Suppressor macrophage treated with lipopolysaccharide for 1 hour (primary cell): ENCODE measurements around the gene POU3F1.

ENCODE experiments used
- DNase-seq, 3 donors: peaks; one replicate each; pipeline ENCODE4 v3.0.0-alpha.2; 2020 to 2022

POU3F1 gene

GRCh38 chr1:38046333-38046883 lies at the start of gene POU3F1:
Gene POU3F1, minus strand, starts transcription at chr1:38046793. Its CDS starts 50 bp downstream, at chr1:38046743.
- DNase-seq = peak in 1 of 3 donors; percentile 23

DNA sequence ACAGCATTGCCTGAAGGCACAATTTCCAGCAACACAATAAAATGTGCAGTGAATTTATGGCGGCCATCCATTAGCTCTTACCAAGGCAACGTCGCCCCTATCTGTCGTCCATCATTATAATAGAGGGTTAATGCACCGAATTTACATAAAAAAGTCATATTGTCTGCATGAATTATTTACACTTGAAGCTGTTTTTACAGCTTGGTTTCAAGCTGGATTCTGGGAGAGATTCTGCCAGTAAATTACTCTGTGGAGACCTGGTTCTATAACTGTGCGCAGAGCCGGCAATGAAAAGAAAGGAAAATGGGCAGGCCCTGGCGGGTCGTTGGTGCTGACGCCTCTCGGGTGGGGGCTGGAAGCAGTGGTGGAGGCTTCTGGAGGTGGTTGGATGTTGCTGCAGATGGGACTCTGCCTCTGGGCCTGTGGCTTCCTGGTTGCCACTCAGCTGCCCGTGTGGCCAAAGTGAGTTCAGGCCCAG lies 48.9 kb upstream of the POU3F1 start:
- DNase-seq = no peak

GRCh38 chr1:38094711-38095290 lies 48.2 kb upstream of the POU3F1 start:
- no peak for DNase-seq

DNA sequence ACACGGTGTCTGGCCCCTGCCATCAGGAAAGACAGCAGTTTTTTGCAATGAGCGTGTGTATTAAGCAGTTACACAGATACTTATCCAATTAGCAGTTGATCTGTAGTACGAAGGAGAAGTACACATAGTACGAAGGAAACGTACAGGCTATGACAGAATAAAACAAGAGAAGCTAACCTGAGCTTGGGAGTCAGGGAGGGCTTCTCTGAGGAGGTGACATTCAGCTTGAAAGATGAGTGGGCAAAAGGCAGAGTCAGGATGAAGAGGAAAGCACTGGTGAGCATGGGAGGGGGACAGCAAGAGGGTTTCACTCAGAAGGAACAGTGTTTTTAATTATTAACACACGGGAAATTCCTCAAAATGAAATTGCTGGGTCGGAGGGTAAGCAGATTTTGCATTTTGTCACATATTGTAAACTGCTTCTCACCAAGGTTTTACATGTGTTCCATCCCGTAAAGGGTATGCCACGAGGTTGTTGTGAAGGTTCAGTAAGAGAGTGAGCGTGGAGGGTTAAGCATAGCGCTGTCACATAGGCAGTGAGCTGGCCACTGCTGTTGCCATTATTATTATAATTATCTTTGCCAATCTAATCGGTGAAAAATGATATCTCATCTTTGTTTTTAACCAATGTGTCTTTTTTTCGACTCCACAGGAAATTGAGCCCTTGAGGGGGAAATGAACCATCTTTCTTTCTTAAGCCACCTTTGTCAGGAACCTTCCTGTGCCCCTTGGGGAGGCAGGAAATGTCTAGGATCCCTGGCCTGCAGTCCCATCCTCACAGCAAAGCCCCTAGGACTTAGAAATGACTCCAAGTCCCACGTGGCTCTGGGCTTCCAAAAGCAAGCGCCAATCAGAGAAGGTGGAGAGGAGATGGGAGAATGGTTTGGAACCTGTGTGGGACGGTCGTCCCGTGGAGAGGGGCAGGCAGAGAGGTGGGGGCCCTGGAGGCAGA lies 47.3 kb upstream of the POU3F1 start:
- no peak for DNase-seq

DNA sequence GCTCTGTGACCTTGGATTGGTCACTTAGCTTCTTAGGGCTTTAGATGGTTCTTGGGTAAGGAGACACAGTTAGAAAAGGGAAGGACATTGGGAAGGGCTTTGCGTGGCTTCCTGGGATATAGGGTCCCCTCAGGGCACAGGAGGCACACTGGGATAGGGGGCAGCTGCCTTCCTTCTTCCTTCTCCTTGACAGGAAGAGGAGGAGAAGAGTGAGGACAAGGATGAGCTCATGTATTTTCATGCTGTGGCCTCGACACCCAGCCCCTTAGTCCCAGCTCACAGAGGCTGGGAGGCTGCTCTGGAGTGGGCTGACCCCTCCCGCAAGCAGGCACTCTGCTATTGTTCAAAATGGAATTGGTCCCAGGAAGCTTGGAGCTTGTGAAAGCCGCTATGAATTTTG lies 45.7 kb upstream of the POU3F1 start:
- DNase-seq = no peak

GRCh38 chr1:38090796-38091195 lies 44.2 kb upstream of the POU3F1 start:
- no peak for DNase-seq

DNA sequence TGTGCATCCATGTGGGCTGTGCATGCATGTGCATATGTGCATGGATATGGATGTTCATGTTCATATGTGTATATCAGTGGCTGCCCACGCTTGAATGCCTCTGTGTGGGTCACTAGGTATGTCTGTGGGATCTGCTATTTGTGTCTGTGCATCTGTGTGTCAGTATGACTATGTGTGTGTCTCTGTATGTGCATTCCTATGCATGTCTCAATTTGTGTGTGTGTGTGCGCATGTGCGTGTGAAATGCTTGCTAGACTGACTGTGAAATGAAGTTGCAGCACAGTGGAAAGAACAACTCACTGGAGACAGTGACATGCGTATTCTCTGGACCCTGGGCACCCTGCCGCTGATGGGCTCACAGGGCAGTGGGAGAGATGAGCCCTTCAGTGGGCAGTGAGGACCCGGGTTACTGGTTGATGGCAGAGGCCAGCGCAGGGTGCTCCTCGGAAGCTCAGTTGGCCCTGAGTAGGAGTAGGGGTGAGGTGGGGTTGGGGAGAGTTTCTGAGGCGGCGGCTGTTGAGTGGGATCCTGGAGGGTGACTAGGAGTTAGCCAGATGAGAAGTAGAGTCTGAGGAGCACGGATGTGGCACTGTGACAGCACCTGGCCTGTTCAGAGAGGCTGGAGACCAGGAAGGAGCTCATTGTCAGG lies 43.2 kb upstream of the POU3F1 start:
- no peak for DNase-seq

DNA sequence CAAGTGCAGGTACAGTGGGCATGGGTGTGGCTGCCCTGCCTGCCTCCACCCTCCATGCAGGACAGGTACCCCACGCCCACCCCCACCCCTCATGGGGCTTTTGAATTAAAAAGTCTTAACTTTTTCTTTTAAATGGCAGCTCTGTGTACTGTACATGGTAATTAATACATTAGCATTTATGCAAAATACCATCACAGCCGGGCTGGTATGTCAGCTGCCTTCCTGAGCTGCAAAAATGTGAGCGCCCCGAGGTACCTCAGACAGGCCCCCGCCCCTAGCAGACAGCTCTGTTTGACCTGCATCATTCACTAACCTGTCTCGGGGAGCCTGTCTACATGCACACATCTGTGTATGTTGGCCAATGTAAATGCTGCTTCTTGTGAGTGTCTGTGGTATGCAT lies 42.2 kb upstream of the POU3F1 start:
- no peak for DNase-seq

- no peak for DNase-seq
These were observed 41.8 kb upstream of the POU3F1 start for GRCh38 chr1:38088366-38088765.

GRCh38 chr1:38087676-38088075 lies 41.1 kb upstream of the POU3F1 start:
- no peak for DNase-seq

- DNase-seq = no peak
These were observed 39.2 kb upstream of the POU3F1 start for GRCh38 chr1:38085666-38086330.

GRCh38 chr1:38084700-38085099 lies 38.1 kb upstream of the POU3F1 start:
- no peak for DNase-seq

- no peak for DNase-seq
These were observed 37.5 kb upstream of the POU3F1 start for GRCh38 chr1:38084113-38084512.

GRCh38 chr1:38083541-38083940 lies 36.9 kb upstream of the POU3F1 start:
- no peak for DNase-seq

GRCh38 chr1:38082769-38083263 lies 36.2 kb upstream of the POU3F1 start:
- no peak for DNase-seq

- DNase-seq = no peak
These were observed 32.4 kb upstream of the POU3F1 start for GRCh38 chr1:38079019-38079418.

DNA sequence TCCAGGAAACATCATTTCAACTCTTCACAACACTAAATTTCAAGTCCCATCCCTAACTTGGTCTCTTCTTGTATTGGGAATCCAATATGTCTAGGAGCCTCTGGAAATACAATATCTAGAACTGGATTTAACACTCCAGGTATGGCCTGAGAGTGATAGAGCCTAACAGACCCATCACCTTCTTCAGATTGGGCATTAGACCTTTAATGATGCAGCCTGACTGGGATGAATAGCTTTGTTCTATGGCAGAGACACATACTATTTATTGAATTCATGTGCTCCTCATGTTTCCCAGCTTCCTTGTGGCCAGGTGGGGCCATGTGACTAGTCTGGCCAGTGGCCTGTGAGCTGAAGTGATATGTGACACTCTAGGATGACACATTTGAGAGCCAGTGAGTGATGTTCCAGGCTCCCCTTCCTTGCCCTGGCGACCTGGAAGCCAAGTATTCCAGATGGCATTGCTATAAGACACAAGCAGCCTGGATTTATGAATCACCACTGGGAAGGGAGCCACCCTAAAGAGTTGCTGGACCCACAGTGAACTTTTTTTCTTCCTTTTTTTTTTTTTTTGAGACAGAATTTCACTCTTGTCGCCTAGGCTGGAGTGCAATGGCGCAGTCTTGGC lies 31.0 kb upstream of the POU3F1 start:
- no peak for DNase-seq

DNA sequence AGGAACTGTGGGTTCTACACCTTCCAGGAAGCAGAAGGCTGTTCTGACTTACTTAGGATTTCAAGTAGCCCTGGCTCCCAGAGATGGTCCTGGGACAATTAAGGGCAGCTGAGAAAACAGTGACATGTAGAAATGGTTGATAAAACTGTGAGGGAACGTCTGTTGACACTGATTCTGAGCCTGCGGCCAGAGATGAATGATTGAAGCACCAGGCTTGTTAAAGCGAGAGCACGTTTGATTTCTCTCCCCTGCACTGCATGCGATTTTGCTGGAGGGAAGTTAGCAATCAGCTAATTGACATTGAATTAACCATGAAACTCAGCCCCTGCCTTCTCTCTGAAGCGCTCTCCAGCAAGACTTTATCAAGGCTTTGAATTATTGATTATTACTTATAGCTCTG lies 29.9 kb upstream of the POU3F1 start:
- DNase-seq = no peak

DNA sequence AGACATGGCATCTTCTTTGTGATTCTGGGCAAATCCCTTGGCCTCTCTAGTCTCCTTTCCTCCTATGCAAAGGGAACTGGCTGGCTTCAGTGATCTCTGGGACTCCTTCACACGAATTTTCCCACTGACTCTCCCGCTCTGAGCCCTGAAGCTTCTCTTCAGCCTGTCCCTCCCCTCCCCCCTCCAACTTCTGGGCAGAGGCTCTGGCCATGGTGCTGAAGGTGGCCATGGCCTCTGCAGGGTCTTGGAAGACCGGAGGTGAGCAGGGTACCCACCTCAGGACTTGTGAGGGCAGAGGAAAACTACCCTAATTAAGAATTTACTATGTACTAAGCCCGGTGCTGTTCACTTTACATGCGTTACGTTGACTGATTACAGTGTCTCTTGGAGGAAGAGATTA lies 29.4 kb upstream of the POU3F1 start:
- DNase-seq = peak in 1 of 3 donors; percentile 28

DNA sequence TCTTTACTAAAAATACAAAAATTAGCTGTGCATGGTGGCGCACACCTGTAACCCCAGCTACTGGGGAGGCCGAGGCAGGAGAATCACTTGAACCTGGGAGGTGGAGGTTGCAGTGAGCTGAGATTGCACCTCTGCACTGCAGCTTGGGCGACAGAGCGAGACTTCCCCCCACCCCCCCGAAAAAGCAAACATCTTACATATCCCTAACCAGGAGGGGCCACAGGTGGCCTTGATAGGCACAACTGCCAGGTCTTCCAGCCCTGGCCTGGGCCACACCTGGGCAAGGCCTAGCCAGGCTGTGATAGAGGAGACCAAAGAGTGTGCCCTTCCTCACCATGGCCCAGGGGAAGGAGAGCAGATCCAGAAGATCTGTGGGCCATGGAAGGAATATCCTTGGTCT lies 28.6 kb upstream of the POU3F1 start:
- DNase-seq = no peak

- no peak for DNase-seq
These were observed 27.7 kb upstream of the POU3F1 start for GRCh38 chr1:38074302-38074677.
